ENCODE data around the gene TNNT2.

Gene TNNT2

GRCh38 chr1:201310251-201310985 lies 67.1 kb downstream of the TNNT2 start:
- no peak for DNase-seq

GRCh38 chr1:201309416-201309815 lies 68.1 kb downstream of the TNNT2 start:
- peak; percentile 25 for DNase-seq
